Measurements from ENCODE around the gene TGFB1.

Gene TGFB1

GRCh38 chr19:41341669-41342490, 11.8 kb downstream of the TGFB1 start:
- DNase-seq (ENCODE audit: low spot score): no peak

DNA sequence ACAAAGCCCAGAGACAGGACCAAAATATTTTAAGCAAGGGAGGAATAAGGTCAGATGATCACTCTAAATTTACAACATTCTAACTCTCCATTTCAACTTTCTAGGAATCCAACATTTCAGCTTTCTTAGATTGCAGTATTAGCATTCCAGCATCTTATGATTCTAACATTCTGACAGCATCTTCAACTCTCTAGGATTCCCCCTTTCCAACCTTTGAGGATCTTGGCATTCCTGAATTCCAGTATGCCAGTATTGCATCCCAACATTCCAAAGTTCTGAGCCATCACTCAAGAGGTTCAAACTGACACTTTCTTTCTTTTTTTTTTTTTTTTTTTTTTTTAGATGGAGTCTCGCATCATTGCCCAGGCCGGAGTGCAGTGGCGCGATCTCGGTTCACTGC, 13.8 kb downstream of the TGFB1 start:
- no peak for DNase-seq (ENCODE audit: low spot score)

DNA sequence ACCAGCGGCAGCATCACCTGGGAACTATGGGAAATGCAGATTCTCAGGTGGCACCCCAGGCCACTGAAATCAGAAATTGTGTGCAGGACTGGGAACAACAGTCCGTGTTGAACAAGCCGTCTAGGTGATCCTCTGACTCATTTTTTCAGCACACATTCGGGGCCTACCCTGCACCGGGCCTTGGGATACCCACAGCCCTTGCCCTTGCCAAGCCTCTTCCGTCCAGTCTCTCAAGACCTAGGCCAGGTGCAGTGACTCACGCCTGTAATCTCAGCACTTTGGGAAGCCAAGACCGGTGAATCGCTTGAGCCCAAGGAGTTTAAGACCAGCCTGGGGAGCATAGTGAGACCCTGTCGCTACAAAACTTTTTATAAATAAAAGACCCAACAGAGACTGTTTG, 18.3 kb downstream of the TGFB1 start:
- DNase-seq (ENCODE audit: low spot score): no peak

DNA sequence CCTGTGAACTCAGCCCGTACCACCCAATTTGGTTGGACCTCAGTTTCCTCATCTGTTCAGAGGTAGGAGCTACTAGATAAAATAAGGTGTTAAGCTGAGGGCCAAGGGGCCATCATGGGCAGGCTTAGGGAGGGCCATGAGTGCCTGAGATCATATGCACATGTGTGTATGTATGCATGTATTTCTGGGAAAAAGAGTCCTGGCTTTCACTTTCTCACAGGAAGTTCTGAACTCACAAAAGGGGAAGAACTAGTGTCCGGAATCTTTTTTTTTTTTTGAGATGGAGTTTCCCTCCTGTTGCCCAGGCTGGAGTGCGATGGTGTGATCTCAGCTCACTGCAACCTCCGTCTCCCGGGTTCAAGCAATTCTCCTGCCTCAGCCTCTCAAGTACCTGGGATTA, 18.9 kb downstream of the TGFB1 start:
- DNase-seq (ENCODE audit: low spot score): no peak

- DNase-seq (ENCODE audit: low spot score): no peak
Measured at GRCh38 chr19:41332468-41332867, 21.3 kb downstream of the TGFB1 start.

- no peak for DNase-seq (ENCODE audit: low spot score)
Measured at GRCh38 chr19:41332000-41332399, 21.7 kb downstream of the TGFB1 start.

- no peak for DNase-seq (ENCODE audit: low spot score)
Measured at GRCh38 chr19:41330946-41331678, 22.6 kb downstream of the TGFB1 start.

DNA sequence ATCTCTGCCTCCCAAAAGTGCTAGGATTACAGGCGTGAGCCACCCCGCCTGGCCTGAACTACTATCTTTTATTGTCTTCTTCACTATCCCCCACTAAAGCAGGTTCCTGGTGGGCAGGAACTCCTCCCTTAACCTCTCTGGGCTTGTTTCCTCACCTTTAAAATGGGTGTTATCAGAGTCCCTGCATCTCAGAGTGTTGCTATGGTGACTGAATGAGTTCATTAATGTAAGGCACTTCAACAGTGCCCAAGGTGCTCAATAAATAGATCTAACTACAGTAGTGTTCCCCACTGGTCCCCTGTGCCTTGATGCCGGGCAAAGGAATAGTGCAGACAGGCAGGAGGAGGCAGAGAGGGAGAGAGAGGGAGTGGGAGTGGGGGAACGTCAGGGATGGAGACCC, 23.2 kb downstream of the TGFB1 start:
- no peak for DNase-seq (ENCODE audit: low spot score)

GRCh38 chr19:41328842-41329225, 24.9 kb downstream of the TGFB1 start:
- DNase-seq (ENCODE audit: low spot score): no peak

DNA sequence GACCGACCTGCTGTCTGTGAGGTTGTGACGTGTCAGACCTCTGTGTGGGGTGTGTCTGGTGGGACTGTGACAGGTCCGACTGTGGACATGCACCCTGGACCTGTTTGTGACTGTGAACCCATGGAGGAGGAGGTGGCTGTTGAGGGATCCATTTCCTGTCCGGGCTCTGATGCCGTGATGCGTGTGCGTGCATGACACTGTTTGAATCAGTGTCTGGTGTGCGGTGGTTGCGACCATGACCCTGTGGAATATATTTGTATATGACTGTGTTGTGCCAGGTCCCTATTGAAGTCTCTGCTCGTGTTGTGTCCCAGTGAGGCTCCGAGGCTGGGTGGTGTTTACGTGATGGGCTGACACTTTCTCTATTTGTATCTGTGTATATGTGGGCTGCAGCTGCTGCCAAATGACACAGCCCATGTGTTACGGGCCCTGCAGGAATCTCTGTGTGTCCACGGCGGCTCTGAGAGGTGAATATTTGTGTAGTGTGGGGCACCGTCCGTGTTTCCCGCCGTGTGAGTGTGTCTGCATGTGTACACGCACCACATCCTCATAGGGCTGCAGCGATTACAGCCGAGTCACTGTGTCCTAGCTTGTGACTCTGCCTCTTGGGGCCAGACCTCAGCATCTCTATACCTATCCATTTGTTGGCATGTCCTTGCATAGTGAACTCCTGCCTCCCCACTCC, 25.4 kb downstream of the TGFB1 start:
- DNase-seq (ENCODE audit: low spot score): no peak

DNA sequence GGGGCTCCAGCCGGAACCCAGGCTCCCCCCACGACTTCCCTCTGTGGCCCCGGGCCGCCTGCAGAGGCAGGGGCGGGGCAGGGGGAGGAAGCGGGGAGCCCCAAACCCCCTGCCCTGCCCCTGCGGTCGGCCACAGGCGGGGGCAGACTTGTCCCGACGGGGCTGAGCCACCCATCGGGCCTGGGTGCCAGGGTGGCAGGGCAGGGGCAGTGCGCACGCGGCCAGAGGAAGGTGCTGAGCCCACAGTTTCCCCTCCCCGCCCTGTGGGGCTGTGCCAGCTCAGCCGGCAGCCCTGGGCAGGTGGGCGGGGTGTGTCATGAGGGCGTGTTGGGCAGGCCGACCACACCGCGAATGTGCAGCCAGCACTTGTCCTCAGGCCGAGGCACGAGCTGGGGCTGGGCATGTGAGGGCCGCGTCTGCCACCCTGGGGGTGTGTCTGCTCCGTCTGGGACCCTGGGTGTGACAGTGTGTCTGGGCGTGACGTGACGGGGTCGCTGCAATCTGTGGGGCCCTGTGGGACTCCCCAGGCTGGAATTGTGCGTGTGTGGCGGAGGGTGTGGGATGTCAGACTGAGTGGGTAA, 26.1 kb downstream of the TGFB1 start:
- no peak for DNase-seq (ENCODE audit: low spot score)

DNA sequence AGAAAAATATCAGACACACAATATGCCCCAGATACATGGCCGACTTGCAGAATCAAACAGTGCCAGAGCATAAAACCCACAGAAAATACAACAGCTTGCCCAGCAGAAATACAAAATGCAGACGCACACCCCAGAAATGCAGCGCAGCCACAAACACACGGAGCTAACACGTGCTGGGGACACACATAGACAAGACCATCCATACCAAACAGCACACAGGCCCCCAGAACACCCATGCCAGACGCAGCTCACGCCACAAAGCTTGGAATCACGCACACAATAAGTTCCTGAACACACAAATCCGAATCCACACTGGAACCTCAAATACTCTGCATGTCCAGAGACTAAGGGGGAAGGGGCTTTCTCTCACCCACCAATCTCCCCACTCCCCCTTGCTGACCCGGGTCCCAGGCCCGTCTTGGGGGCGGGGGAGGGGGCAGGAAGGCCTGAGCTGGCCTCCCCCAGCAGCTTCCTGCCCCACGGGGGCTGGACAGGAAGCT, 26.6 kb downstream of the TGFB1 start:
- DNase-seq (ENCODE audit: low spot score): no peak

GRCh38 chr19:41325947-41326706, 27.6 kb downstream of the TGFB1 start:
- DNase-seq (ENCODE audit: low spot score): peak; percentile 68

DNA sequence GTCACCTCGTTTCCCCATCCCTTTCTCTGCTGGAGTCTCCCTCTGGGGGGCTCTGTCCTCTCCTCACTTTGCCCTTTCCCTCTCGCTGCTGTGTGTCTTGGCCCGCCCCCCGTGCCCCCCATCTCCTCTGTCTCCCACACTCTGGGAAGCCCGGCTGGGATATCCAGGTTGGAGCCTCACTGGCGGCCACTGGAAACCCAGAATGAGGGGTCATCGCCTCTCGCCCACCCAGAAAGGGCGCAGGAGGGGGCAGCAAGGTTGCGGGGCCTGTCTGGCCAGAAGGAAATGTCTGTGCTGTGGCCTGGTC, 28.1 kb downstream of the TGFB1 start:
- DNase-seq (ENCODE audit: low spot score): no peak

GRCh38 chr19:41324921-41325639, 28.6 kb downstream of the TGFB1 start:
- peak; percentile 69 for DNase-seq (ENCODE audit: low spot score)

GRCh38 chr19:41324231-41324702, 29.5 kb downstream of the TGFB1 start:
- DNase-seq (ENCODE audit: low spot score): no peak

GRCh38 chr19:41323430-41324125, 30.1 kb downstream of the TGFB1 start:
- no peak for DNase-seq (ENCODE audit: low spot score)

- DNase-seq (ENCODE audit: low spot score): no peak
Measured at GRCh38 chr19:41323023-41323422, 30.7 kb downstream of the TGFB1 start.

GRCh38 chr19:41322451-41322850, 31.3 kb downstream of the TGFB1 start:
- no peak for DNase-seq (ENCODE audit: low spot score)

DNA sequence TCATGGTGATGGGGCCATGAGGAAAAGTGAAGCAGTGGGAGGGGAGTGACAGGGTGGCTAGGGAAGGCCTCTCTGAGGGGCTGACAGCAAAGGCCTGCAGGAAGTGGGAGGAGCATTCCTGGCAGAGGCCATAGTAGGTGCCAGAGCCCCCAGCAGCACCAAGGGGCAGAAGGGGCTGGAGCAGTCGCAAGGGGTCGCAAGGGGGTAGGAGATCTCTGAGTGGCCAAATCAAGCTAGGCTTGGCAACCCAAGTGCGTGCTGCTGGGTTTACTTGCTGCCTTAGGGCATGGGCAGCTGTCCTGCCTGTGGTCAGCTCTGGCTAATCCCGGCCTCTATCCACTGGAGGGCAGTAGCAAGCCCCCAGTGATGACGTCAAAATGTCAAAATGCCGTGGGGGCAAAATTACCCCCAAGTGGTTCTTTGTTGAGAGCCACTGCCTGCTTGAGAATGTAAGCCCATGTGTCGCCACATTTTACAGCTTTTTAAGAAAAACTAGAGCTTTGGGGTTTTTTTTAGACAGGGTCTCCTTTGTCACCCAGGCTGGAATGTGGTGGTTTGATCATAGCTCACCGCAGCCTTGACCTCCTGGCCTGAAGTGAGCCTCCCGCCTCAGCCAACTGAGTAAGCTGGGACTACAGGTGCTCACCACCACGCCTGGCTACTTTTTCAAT, 32.0 kb downstream of the TGFB1 start:
- peak; percentile 85 for DNase-seq (ENCODE audit: low spot score)
